DMS153 treated with DMSO at 0.1 percent for 48 hours (cell line): Measurements from ENCODE around the gene CEP44.
"Not testable (repeated sequence)": the region's sequence is repeated elsewhere in the genome, so short reads cannot be mapped to it uniquely, and the experiment has no call there.

ENCODE experiments used
- DNase-seq: peaks from one replicate; lab custom pipeline; 2025; ENCODE audit not compliant: unreplicated experiment; lab: John Stamatoyannopoulos, UW

The CEP44 gene

DNA sequence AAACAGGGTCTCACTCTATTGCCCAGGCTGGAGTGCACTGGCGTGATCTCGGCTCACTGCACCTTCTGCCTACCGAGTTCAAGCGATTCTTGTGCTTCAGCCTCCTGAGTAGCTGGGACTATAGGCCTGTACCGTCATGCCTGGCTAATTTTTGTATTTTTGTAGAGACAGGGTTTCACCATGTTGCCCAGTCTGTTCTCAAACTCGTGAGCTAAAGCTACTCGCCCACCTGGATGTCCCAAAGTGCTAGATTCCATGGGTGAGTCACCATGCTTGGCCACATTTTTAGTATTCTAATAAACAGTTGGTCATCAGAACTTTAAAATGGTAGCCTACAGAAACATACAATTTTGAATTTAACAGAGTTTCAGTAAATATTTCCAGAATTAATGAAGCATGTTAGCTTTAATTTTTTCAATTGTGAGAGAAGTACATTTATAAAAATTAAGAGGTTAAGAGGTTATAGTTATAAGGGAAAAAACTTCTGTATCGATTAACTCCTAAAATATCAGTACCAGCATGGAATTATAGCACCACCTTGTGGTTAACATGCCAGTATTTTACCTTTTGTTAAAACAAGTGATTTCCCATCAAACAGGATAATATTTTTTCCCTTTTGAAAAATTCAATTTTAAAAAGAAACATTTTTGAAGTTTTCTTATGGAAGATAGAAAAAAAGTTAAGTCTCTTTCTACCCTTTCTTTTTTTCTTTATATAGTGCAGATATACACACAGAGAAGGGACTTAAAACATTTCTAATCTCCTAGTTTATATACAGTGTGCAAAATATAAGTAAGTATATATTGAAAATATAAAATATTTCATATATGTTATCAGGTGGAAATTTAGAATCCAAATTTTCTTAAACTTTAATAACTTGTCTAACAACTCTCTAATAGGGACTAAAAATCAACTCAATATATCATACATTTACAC is 35.4 kb downstream of the CEP44 start:
- DNase-seq, result peak; percentile 15

DNA sequence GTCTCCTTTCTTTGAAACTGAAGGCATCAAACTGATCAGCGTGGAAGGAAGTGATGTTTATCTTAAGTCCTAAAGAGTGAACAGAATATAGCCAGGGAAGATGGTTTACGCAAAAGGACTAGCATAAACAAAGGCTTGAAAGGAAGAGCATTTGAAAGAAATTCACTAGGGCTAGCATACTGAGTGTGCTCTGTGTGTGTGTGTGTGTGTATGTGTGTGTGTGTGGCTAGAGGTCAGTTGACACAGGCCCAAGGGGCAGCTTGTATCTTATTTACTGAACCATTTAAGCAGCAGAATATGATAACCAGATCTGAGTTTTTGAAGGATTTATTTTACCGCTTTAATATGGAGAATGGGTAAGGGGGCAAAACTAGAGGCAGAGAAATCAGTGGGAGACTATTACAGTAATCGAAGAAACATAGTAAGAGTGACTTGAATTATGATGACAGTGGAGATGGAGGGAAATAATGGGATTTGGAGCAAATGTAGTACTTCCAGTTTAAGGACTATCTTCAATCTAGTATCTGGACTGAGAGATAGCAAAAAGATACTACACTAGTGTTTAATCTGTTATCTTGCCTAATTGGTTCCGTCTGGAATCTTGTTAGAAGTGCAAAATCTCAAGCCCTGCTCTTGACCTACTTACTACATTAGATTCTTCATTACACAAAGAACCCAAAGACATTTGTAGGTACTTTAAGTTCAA is 36.9 kb downstream of the CEP44 start:
- DNase-seq, result no peak

DNA sequence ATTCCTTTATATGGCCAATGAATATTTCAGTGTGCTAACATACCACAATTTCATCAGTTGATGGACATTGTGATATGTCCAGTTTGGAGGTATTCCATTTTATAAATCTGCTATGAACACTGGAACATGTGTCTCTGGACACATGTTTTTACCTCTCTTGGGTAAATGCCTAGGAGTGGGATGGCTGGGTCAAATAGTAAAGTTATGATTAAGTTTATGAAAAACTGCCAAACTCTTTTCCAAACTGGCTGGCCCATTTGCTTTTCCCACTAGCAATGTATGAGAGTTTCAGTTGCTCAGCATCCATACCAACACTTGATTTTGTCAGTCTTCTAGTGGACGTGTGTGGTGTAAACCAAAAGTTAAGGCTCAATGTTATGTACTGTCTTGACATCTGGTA is 40.5 kb downstream of the CEP44 start:
- DNase-seq, result no peak

DNA sequence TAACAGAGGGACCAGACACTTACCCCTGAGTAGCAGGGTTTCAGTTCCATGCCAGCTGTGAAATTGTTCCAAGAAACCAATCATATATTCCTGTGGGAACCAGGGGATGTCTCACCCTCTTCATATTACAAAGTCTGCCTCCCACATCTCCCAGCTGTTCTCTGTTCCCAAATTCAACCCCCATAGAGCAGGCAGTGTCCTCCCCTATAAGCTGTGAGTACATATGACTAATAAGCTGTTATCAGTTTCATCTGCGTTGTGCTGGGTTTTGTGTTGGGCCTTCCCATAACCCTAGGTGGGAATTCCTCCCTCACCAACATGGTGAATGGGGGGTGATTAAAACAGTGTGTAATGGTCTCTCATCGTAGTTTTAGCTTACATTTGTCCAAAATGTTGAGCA is 41.0 kb downstream of the CEP44 start:
- DNase-seq, result no peak

DNA sequence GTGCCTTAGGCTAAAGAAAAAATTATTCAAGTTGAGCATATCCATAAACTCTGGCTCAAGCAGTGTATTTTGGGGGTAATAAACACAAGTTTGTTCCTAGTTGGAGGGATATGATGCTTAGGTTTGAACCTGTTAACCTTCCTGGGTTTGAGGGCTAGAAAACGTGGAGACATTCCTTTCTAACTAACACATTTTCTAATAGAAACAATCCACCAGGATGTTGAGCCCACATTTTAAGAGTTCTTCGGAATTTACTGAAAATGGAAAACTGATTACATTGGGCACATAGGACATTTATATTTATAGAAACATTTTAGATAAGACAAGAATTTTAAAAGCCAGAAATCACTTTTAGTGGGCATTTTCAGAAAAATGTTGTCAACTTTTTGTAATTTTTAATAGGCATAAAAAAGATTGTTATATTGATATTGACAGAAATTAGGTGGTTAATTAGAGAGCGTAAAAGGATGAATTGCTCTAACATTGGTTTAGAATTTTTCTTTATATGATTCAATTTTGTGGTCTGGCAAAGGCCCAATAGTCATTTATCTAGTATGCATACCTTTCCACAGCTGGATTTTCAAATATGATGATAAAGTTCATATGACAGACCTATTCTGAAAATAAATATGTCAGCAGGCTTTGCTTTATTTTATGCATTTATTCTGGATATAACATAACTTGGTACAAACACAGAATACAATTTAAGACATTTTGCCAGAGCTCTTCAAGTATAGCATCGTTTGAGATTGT is 49.2 kb downstream of the CEP44 start:
- DNase-seq, result no peak

DNA sequence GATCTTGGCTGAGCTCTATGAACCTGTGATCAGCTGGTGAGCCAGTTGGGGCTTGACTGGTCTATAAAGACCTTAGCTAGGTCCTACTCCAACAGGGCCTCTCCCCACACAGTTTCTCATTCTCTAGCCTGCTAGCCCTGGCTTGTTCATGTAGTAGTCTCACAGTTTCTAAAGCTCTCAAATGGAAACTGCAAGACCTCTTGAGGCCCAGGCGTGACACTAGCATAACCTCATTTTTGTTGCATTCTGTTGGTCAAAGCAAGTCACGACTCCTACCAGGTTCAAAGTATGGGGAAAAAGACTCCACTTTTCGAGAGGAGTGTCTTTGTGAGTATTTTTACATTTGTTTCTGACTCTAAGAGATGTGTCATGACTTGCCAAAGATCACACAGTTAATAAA is 50.9 kb downstream of the CEP44 start:
- no peak for DNase-seq

DNA sequence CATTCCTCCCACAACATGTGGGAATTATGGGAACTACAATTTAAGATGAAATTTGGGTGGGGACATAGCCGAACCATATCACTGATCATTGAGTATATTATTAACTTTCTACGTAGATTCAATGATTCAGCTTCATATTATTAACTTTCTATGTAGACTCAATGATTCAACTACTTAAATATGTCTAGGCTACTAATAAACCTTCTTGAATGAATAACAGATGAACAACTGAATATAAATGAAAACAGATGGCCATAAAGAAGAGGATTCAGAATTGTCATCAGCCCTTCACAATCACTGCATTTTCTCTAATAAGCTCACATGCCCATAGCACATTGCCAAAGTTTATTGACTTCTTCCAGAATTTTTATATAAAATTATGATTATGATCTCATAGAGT is 57.0 kb downstream of the CEP44 start:
- no peak for DNase-seq

DNA sequence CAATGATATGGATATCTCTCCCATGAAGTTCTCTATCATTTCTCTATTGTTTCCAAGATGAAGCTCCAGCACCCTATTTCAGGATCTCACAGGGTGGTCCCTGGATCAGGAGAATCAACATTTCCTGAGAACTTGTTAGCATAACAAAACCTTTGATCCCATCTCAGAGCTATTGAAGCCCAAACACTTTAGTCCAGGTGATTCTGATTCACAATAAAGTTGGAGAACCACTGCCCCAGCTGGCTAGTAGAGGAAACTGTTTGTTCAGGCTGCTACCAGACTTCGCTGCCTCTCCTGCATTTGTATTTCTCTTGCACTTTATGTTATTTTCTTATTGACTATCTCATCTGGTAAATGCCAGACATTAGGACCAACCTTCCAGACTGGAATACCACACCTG is 65.4 kb downstream of the CEP44 start:
- DNase-seq, result no peak

DNA sequence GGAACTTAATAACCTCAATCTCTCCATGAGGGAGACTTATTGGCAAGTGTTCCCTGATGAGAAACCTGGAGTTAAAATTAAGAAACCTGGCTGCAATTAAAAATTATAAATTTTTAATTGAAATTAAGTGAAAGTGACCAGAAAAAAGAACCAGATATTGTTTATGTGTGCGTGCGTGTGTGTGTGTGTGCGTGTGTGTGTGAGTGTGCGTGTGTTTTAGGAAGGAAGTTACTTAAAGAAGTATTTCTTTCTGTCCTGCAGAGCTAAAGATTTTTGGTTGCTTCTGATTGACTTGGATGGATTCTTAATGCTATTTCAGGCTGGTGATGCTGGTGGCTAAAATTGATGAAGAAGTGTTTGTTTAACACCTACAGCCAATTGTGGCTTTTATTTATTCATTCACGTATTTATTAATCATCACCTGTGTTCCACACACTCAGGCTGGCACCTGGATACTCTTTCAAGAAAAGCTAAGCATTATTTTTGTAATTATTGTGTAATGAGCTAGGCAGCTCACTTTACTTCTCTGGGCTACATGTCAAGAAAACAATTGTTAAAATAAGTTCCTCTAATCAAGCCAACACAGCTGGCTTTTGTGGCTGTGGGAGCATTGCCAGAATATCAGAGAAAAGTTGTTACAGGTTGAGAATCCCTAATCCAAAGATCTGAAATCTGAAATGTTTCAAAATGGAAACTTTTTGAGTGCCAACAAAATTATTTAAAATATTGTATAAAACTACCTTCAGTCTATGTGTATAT is 68.5 kb downstream of the CEP44 start:
- no peak for DNase-seq

DNA sequence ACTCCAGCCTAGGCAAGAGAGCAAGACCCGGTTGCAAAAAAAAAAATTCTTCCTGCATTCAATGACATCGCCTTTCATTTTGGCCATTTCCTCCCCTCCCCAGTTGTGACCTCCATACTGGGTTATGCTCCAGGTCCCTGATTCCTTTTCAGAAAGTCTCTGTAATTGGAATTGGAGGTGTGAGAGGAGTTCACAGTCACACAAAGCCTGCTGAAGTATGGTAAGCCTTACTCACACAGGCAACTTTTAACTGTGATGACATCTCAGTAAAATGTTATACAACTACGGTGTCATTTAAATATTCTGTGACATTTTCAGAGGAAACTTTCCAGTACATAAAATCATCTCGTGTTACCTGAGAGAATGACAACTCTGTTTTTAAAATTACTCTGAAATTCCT is 73.6 kb downstream of the CEP44 start:
- no peak for DNase-seq

DNA sequence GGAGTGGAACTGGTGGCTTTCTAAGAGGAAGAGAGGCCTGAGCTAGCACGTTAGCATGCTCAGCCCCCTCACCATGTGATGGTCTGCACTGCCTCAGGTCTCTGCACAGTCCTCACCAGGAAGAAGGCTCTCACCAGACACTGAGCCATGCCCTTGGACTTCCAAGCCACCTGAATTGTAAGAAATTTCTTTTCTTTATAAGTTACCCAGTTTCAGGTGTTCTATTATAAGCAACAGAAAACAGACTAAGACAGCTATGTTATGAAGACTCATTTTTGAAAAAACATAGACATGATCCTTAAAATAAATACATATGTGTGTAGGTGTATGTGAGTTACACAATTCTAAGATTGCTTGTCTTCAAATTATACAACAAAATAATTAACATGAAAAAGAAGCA is 74.7 kb downstream of the CEP44 start:
- no peak for DNase-seq

DNA sequence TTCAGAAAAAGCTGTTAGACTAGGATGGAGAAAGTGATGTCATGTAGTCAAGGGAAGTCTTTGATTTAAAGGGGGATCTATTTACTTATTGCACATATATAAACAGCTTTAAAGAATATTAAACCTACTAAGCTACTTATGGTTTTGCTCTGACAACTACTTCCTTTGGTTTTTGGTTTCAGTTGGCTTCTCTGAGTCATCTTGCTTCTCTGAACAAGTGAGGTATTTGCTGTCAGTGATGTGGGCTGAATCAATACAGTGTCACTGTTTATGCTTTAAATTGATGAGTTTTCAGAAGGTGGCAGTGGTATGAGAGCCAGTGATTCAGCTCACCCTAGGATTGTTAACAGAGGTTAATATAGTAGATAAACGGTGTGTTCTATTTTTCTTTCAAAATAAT is 75.1 kb downstream of the CEP44 start:
- DNase-seq, result no peak

DNA sequence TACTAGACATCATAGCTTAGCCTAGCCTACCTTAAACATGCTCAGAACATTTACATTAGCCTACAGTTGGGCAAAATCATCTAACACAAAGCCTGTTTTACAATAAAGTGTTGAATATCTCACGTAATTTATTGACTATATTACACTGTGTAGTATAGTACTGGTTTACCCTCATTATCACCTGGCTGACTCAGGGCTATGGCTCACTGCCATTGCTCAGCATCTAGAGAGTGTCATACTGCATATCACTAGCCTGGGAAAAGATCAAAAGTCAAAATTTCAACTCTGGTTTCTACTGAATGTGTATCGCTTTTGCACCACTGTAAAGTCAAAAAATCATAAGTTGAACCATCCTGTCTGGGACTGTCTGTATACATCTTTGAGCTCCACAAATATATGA is 78.6 kb downstream of the CEP44 start:
- DNase-seq, result no peak

DNA sequence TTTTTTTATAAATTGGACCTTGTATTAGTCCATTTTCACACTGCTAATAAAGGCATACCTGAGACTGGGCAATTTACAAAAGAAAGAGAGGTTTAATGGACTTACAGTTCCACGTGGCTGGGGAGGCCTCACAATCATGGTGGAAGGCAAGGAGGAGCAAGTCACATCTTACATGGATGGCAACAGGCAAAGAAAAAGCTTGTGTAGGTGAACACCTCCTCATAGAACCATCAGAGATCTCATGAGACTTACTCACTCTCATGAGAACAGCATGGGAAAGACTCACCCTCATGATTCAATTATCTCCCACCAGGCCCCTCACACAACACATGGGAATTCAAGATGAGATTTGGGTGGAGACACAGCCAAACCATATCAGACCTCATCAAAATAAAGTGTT is 80.1 kb downstream of the CEP44 start:
- not testable (repeated sequence) for DNase-seq

DNA sequence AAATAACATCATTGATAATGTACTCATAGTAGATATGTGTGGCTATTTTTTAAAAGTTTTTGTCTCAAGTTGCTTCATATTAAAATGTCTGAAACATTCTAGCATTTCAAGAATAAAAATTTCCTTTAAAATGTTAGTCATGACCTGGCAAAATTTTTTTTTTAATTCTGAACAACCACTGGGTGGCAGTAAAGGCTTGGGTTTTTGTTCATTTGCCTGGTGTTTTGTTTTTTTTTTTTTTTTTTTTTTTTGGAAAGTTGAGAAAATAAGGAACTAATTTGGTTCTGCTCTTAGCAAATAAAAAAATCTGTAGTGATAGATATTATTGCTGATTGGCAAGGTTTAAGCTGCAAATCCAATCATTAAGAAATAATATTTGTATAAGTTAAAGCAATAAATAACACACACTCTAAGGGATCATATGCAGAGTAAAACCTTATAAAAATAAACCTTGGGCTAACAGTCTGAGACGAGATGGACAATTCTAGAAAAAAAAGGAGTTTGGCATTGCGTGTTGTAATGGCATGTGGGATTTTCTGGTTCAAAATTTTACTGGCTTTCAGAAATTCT is 81.4 kb downstream of the CEP44 start:
- peak; percentile 30 for DNase-seq

DNA sequence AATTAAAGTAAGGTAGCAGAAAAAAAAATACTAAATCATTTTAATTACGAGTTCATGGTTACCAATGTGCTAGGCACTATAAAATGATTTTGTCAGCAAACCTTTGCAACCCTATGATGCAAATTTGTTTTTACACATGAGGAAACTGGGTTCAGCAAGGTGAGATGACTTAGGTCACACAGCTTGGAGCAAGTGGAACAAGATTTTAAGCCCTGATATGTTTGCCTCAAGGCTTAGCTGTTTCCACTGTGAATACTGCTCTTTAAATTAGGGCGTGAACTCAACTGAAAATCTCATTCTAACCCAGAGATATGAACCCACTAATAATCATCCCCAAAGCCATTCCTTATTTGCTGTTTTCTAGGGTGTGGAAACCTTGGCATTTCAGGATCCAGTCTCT is 86.3 kb downstream of the CEP44 start:
- DNase-seq, result no peak

DNA sequence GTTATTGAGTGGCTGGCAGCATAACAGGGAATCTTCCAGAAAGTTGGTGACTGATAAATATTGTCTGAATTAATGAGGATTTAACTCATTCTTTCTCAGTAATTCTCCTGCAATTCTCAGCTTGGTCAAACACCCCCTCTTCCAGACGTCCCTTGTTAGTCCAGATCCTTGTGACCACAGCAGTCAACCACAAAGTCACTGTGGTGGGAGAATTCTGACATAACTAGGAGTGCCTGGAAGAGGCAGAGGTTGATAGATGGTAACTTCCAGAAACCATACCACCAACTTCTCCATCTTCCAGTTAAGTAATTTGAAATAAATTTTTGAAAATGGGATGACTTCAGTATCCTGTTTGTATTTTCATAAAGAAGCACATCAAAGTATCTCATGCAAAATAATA is 90.1 kb downstream of the CEP44 start:
- DNase-seq, result no peak

DNA sequence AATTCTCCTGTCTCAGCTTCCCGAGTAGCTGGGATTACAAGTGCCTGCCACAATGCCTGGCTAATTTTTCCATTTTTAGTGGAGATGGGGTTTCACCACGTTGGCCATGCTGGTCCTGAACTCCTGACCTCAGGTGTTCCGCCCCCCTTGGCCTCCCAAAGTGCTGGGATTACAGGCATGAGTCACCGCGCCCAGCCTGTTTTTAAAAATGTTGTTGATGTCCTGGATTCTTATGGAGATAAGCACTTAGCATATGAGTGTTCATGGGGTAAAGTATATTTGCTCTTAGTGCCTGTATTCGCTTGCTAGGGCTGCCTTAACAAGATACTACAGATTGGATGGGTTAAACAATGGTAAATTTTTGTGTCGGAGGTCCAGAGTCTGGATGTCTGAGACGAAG is 91.7 kb downstream of the CEP44 start:
- no peak for DNase-seq

DNA sequence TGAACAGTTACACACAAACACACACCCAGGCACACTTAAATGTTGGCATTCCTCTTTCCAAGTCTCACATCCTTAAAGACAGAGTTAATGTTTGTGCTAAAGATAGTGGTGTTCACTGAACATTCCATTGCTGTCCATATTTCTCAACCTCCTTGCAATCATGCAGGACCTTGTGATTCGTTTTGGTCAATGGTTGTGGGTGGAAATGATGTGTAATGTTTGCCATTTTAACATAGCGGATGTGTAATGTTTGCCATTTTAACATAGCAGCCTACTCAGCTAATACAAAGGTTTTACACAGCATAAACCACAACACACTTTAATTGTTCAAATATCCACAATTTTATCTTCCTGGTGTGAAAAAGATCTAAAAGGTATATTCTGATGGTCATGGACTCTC is 93.9 kb downstream of the CEP44 start:
- DNase-seq, result no peak

DNA sequence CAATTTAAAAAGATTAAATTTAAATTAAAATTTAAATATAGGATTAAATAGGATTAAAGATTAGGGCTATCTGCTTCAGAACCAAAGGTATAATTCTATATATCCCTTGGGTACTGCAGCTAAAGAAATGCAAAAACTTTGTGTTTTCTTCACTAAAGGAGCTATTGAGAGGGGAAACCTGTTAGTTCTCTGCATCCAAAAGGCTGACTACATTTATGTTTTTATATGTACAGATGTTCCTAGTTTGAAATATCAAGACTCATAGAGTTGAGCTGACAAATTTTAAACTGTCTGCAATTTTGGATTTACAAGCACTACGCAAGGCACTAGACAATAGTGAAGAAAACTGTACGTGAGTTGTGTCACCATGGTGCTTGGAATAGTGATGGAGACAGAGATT is 95.2 kb downstream of the CEP44 start:
- DNase-seq, result no peak

DNA sequence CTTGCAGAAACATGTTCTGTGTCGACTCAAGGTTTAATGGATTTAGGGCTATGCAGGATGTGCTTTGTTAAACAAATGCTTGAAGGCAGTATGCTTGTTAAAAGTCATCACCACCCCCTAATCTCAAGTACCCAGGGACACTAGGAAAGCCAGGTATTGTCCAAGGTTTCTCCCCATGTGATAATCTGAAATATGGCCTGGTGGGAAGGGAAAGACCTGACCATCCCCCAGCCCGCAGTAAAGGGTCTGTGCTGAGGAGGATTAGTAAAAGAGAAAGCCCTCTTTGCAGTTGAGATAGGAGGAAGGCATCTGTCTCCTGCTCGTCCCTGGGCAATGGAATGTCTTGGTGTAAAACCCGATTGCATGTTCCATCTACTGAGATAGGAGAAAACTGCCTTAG is 96.5 kb downstream of the CEP44 start:
- DNase-seq, result not testable (repeated sequence)
